OCI-LY1 (cell line): ENCODE results near the gene ZDHHC4.
"Not testable (repeated sequence)": the region's sequence is repeated elsewhere in the genome, so short reads cannot be mapped to it uniquely, and the experiment has no call there.

Source experiments
- H2AFZ ChIP-seq: fragments of 200-600 bp; sonication (generic), shearing (Covaris generic); 2 replicates; pipeline ENCODE4 v1.6.0; 2014; ENCODE audit warnings: antibody characterized with exemption, mild to moderate bottlenecking, low read length
- H3F3A ChIP-seq: fragments of 200-600 bp; sonication (generic), shearing (Covaris generic); 2 replicates; pipeline ENCODE4 v1.6.0; 2014; ENCODE audit warnings: mild to moderate bottlenecking, antibody characterized with exemption, low read length, moderate library complexity; ENCODE audit not compliant: insufficient read depth
- H3K27ac ChIP-seq: fragments of 200-600 bp; sonication (generic); 2 replicates; pipeline ENCODE4 v1.5.1; 2014; ENCODE audit warnings: low read length, mixed run types, mild to moderate bottlenecking, low read depth; ENCODE audit not compliant: poor library complexity, severe bottlenecking
- H3K27me3 ChIP-seq: fragments of 200-600 bp; sonication (generic); 2 replicates; pipeline ENCODE4 v1.6.0; 2014; ENCODE audit warnings: antibody characterized with exemption, mild to moderate bottlenecking, low read length, moderate library complexity; ENCODE audit not compliant: insufficient read depth
- H3K36me3 ChIP-seq: fragments of 200-600 bp; sonication (generic); 2 replicates; pipeline ENCODE4 v1.6.1; 2014; ENCODE audit warnings: mild to moderate bottlenecking, antibody characterized with exemption, low read length, moderate library complexity, mixed read lengths; ENCODE audit not compliant: insufficient read depth
- H3K4me1 ChIP-seq: fragments of 200-600 bp; sonication (generic); 2 replicates; pipeline ENCODE4 v1.5.1; 2014; ENCODE audit warnings: mild to moderate bottlenecking, low read length, moderate library complexity; ENCODE audit not compliant: insufficient read depth, severe bottlenecking
- H3K4me2 ChIP-seq: fragments of 200-600 bp; sonication (generic), shearing (Covaris generic); 2 replicates; pipeline ENCODE4 v1.6.1; 2014; ENCODE audit warnings: low read length
- H3K4me3 ChIP-seq: fragments of 200-600 bp; sonication (generic); 2 replicates; pipeline ENCODE4 v1.5.1; 2014; ENCODE audit warnings: low read length, low read depth, mild to moderate bottlenecking, mixed read lengths; ENCODE audit not compliant: poor library complexity, severe bottlenecking
- H3K79me2 ChIP-seq: fragments of 200-600 bp; shearing (Covaris generic); 2 replicates; pipeline ENCODE4 v1.6.1; 2016; ENCODE audit warnings: mixed run types, low read length, mixed read lengths; ENCODE audit not compliant: insufficient read depth
- H3K9ac ChIP-seq: fragments of 200-600 bp; sonication (generic), shearing (Covaris generic); 2 replicates; pipeline ENCODE4 v1.6.1; 2014; ENCODE audit warnings: mild to moderate bottlenecking, low read length, mixed read lengths
- H3K9me2 ChIP-seq: fragments of 200-600 bp; sonication (generic), shearing (Covaris generic); 2 replicates; pipeline ENCODE4 v1.6.1; 2014; ENCODE audit warnings: low read depth, mild to moderate bottlenecking, low read length, mixed read lengths
- H3K9me3 ChIP-seq: fragments of 200-600 bp; shearing (Covaris generic); 2 replicates; pipeline ENCODE4 v1.6.1; 2014; ENCODE audit warnings: low read length, mixed read lengths
- H4K20me1 ChIP-seq: fragments of 200-600 bp; sonication (generic), shearing (Covaris generic); 2 replicates; pipeline ENCODE4 v1.6.0; 2016; ENCODE audit warnings: mild to moderate bottlenecking, low read length; ENCODE audit not compliant: insufficient read depth
- EZH2 ChIP-seq: fragments of 200-600 bp; sonication (generic), shearing (Covaris generic); IDR thresholded peaks from 2 replicates; pipeline ENCODE4 v1.8.0; 2017; ENCODE audit warnings: borderline replicate concordance, mixed run types, mild to moderate bottlenecking, antibody characterized with exemption, low read length, moderate library complexity, mixed read lengths
- TF ChIP-seq, protein P1 (sequence below): fragments of 200-600 bp; sonication (generic), shearing (Covaris generic); IDR thresholded peaks from 2 replicates; pipeline ENCODE4 v1.5.1; 2017; ENCODE audit warnings: mild to moderate bottlenecking, antibody characterized with exemption, low read length, moderate library complexity, mixed read lengths

ZDHHC4 gene

DNA sequence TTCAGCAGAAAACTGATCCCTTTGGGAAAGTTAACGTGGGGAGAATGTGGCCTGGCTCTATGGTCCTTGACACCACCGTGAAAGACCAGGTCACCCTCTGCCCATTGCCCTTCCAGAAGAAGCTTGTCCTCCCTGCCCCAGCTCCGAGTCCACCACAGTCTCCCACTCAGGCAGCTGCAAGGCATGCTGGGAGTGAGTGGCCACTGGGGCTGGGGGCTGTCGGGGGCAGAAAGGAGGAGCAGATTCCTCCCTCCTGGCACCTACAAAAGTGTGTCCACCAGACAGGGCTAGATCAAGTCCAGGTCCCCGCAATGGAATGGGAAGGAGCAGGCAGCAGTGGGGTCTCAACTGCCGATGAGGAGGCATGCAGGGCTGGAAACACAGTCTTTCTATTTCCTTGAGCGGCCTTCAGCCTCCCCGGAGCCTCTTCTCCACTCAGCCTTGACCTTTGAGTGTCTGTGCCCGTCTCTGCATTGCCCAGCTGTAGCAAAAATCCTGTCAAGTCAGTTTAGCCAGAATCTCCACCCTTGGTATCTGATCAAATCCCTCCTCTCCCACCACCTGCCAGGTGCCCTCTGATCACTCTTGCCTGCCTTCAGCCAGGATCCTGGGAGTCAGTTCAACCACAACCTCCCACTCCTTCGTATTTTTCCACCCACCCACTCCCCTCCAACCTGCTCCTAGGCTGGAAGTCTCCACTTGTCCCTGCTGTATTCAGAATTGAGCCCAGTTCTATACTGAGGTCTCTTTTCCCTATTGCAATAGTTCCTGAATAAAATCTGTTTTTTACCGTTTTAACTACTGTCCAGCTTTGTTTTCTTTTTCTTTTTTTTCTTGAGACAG is 53.0 kb downstream of the ZDHHC4 start:
- Histone ChIP-seq H3K27ac (no peak overlapping the region), H3K27me3 (peaks cover 4% of the 10 kb centered on the region; the same call in 1 of the 2 replicates), H3K4me1 (no peaks in the 10 kb centered on the region), H4K20me1 (no peaks in the 10 kb centered on the region), H3K9me3 (no peaks in the 10 kb centered on the region), H2AFZ (no peak overlapping the region), H3K36me3 (no peaks in the 10 kb centered on the region), H3K79me2 (no peaks in the 10 kb centered on the region), H3K9me2 (no peaks in the 10 kb centered on the region), H3K4me2 (no peak overlapping the region), H3F3A (no peaks in the 10 kb centered on the region), H3K4me3 (no peak overlapping the region), H3K9ac (no peak overlapping the region)
- TF ChIP-seq EZH2, result no peak
- TF ChIP-seq, protein P1, sequence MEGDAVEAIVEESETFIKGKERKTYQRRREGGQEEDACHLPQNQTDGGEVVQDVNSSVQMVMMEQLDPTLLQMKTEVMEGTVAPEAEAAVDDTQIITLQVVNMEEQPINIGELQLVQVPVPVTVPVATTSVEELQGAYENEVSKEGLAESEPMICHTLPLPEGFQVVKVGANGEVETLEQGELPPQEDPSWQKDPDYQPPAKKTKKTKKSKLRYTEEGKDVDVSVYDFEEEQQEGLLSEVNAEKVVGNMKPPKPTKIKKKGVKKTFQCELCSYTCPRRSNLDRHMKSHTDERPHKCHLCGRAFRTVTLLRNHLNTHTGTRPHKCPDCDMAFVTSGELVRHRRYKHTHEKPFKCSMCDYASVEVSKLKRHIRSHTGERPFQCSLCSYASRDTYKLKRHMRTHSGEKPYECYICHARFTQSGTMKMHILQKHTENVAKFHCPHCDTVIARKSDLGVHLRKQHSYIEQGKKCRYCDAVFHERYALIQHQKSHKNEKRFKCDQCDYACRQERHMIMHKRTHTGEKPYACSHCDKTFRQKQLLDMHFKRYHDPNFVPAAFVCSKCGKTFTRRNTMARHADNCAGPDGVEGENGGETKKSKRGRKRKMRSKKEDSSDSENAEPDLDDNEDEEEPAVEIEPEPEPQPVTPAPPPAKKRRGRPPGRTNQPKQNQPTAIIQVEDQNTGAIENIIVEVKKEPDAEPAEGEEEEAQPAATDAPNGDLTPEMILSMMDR, result no peak

GRCh38 chr7:6631605-6632004 is 54.4 kb downstream of the ZDHHC4 start:
- H3K27ac ChIP-seq, result no peak overlapping the region
- no peaks in the 10 kb centered on the region for H3K9me3 ChIP-seq
- H3K36me3 ChIP-seq, result no peaks in the 10 kb centered on the region
- H4K20me1 ChIP-seq, result no peaks in the 10 kb centered on the region
- no peaks in the 10 kb centered on the region for H3K79me2 ChIP-seq
- no peak overlapping the region for H3K4me3 ChIP-seq
- H3K4me1 ChIP-seq, result peaks cover 4% of the 10 kb centered on the region
- peaks cover 4% of the 10 kb centered on the region; the same call in 1 of the 2 replicates for H3K27me3 ChIP-seq
- H3K4me2 ChIP-seq, result no peak overlapping the region
- no peak overlapping the region for H3K9ac ChIP-seq
- H3K9me2 ChIP-seq, result no peaks in the 10 kb centered on the region
- no peaks in the 10 kb centered on the region for H3F3A ChIP-seq
- no peak overlapping the region for H2AFZ ChIP-seq
- no peak for TF ChIP-seq EZH2
- TF ChIP-seq, protein P1, result no peak

- Histone ChIP-seq H3K9me2 (no peaks in the 10 kb centered on the region), H3K27me3 (peaks cover 4% of the 10 kb centered on the region; the same call in 1 of the 2 replicates)
- TF ChIP-seq, protein P1, result no peak
- TF ChIP-seq EZH2, result no peak
Measured at GRCh38 chr7:6634021-6634420, 56.8 kb downstream of the ZDHHC4 start.

GRCh38 chr7:6634971-6635370 is 57.7 kb downstream of the ZDHHC4 start:
- not testable (repeated sequence) for H3K9ac ChIP-seq, H3F3A ChIP-seq, H3K79me2 ChIP-seq, H3K4me3 ChIP-seq, H3K27ac ChIP-seq, H3K27me3 ChIP-seq, H3K4me2 ChIP-seq, H4K20me1 ChIP-seq, H3K9me2 ChIP-seq, H3K9me3 ChIP-seq, H2AFZ ChIP-seq
- peaks cover 10% of the 10 kb centered on the region; the same call in 1 of the 2 replicates for H3K36me3 ChIP-seq
- H3K4me1 ChIP-seq, result peaks cover 17% of the 10 kb centered on the region

More at GRCh38 chr7:6634021-6634420, 56.8 kb downstream of the ZDHHC4 start:
- no peaks in the 10 kb centered on the region for H3F3A ChIP-seq
- H3K36me3 ChIP-seq, result 0 out of 2 replicates have a peak, but pooled peaks cover under 1% of the 10 kb centered on the region
- H3K9me3 ChIP-seq, result no peaks in the 10 kb centered on the region
- H2AFZ ChIP-seq, result no peak overlapping the region
- no peaks in the 10 kb centered on the region for H3K79me2 ChIP-seq
- peaks cover 17% of the 10 kb centered on the region for H3K4me1 ChIP-seq
- H3K27ac ChIP-seq, result no peak overlapping the region
- H4K20me1 ChIP-seq, result no peaks in the 10 kb centered on the region
- no peak overlapping the region for H3K4me2 ChIP-seq
- H3K4me3 ChIP-seq, result no peak overlapping the region
- no peak overlapping the region for H3K9ac ChIP-seq
